Fibroblast of lung (primary cell): ENCODE measurements around the gene GABRD. TPM values are rescaled to one million over a fixed set of nuclear protein-coding genes. Genes with fewer than 3 reads are reported as not detected.

ENCODE experiments used
- DNase-seq, 2 donors: peaks; one replicate each; pipeline versions ENCODE4 v3.0.0 to v3.0.0-alpha.2; 2010; ENCODE audit warnings: low read depth in 2 of 2
- H2AFZ ChIP-seq: 2 replicates; pipeline ENCODE4 v1.5.1; 2012; ENCODE audit warnings: low read length, control low read depth, inconsistent platforms
- H3K27ac ChIP-seq: 2 replicates; pipeline ENCODE4 v1.5.1; 2011; ENCODE audit warnings: low read length, control low read depth; ENCODE audit not compliant: insufficient read depth
- H3K27me3 ChIP-seq: 2 replicates; pipeline ENCODE4 v1.5.1; 2011; ENCODE audit warnings: mild to moderate bottlenecking, low read length; ENCODE audit not compliant: control insufficient read depth, insufficient read depth
- H3K36me3 ChIP-seq: 2 replicates; pipeline ENCODE4 v1.5.1; 2011; ENCODE audit warnings: low read length; ENCODE audit not compliant: control insufficient read depth, insufficient read depth
- H3K4me1 ChIP-seq: 2 replicates; pipeline ENCODE4 v1.5.1; 2011; ENCODE audit warnings: low read length; ENCODE audit not compliant: control insufficient read depth, insufficient read depth; ENCODE audit errors: extremely low read depth
- H3K4me2 ChIP-seq: 2 replicates; pipeline ENCODE4 v1.5.1; 2011; ENCODE audit warnings: low read length, control low read depth; ENCODE audit not compliant: insufficient read depth; ENCODE audit errors: extremely low read depth
- H3K4me3 ChIP-seq, 4 experiments: fragments of 200-600 bp in 1 of 4; sonication (generic) in 1 of 4; replicated peaks in 1 of 4; 2 replicates each; pipeline ENCODE4 v1.5.1; 2011 to 2016; ENCODE audit warnings: low read length in 4 of 4, low read depth in 3 of 4, mild to moderate bottlenecking in 3 of 4, control low read depth in 2 of 4, inconsistent platforms in 1 of 4, mixed read lengths in 1 of 4; ENCODE audit not compliant: insufficient read depth in 1 of 4; ENCODE audit errors: control extremely low read depth in 1 of 4
- H3K79me2 ChIP-seq: 2 replicates; pipeline ENCODE4 v1.5.1; 2012; ENCODE audit warnings: mild to moderate bottlenecking, low read length, inconsistent platforms; ENCODE audit not compliant: control insufficient read depth, insufficient read depth
- H3K9ac ChIP-seq: 2 replicates; pipeline ENCODE4 v1.5.1; 2011; ENCODE audit warnings: mild to moderate bottlenecking, low read length, control low read depth; ENCODE audit not compliant: insufficient read depth
- H3K9me3 ChIP-seq: 2 replicates; pipeline ENCODE4 v1.5.1; 2012; ENCODE audit warnings: low read depth, low read length; ENCODE audit not compliant: control insufficient read depth, insufficient read depth
- H4K20me1 ChIP-seq: 2 replicates; pipeline ENCODE4 v1.5.1; 2011; ENCODE audit warnings: low read length; ENCODE audit not compliant: control insufficient read depth, insufficient read depth; ENCODE audit errors: extremely low read depth
- EZH2 ChIP-seq: IDR thresholded peaks from 2 replicates; pipeline ENCODE4 v1.5.1; 2012; ENCODE audit warnings: low read length, control low read depth, mild to moderate bottlenecking; ENCODE audit errors: missing control alignments
- polyA plus RNA-seq, 2 donors: library from polyadenylated mRNA; depleted of rRNA in 1 of 2; stranded (reverse) in 1 of 2; unstranded in 1 of 2; fragments of >200 nt; gene quantifications; 2 replicates each; pipeline ENCODE4 v1.2.1, GENCODE V29; 2011 to 2012; ENCODE audit warnings: missing spikeins in 1 of 2
- total RNA-seq: library from RNA; depleted of rRNA; stranded (reverse); fragments of >200 nt; gene quantifications from 2 replicates; pipeline ENCODE4 v1.2.1, GENCODE V29; 2014
- TF ChIP-seq, protein P1 (sequence below), 2 donors: IDR thresholded peaks in 1 of 2; conservative IDR thresholded peaks in 1 of 2; 1 replicate in 1 of 2; 2 replicates in 1 of 2; pipeline ENCODE4 v1.5.1; 2011 to 2012; ENCODE audit warnings: low read length in 2 of 2, control low read depth in 1 of 2, inconsistent platforms in 1 of 2, low read depth in 1 of 2, mild to moderate bottlenecking in 1 of 2

GABRD gene
- total and polyA plus RNA-seq, 2 donors (not counting 1 experiment from before 2014, with no cell fraction given) = not detected

DNA sequence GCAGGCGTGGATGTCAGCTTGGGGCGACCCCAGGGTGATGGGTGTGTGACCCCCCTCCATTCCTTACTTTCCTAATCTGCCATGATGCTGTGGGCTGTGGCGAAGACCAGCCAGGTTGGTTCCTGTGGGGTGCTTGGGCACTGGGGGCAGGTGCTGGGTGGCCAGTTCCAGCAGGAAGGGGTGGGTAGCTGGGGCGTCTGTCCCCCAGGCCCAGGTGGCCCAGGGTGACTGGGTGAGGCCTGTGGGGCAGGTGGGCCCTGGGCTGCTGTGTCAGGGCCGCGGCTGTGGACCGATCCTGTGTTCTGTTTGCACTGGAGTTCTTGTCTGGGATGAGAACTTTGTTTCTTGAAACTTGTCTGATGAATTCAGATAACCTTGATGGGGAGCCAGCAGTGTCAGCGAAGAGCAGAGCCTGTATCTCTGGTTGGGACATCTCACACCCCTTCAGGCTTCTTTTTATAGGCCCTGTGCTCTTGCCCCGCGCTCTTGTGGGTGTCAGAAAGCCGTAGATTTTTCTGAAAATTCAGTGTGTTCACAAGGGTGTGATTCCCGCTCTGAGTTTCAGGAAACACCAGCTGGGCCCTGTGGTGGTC, 34.7 kb downstream of the GABRD start:
- Histone ChIP-seq H3K27ac (no peak overlapping the region), H3K9ac (no peak overlapping the region), H3K4me1 (no peaks in the 10 kb centered on the region), H2AFZ (no peak overlapping the region), H3K36me3 (no peaks in the 10 kb centered on the region), H3K79me2 (no peaks in the 10 kb centered on the region), H3K9me3 (no peaks in the 10 kb centered on the region), H3K4me2 (no peak overlapping the region), H4K20me1 (no peaks in the 10 kb centered on the region), H3K4me3 (no peak overlapping the region), H3K27me3 (peaks cover 24% of the 10 kb centered on the region)
- no peak for DNase-seq
- TF ChIP-seq, protein P1, sequence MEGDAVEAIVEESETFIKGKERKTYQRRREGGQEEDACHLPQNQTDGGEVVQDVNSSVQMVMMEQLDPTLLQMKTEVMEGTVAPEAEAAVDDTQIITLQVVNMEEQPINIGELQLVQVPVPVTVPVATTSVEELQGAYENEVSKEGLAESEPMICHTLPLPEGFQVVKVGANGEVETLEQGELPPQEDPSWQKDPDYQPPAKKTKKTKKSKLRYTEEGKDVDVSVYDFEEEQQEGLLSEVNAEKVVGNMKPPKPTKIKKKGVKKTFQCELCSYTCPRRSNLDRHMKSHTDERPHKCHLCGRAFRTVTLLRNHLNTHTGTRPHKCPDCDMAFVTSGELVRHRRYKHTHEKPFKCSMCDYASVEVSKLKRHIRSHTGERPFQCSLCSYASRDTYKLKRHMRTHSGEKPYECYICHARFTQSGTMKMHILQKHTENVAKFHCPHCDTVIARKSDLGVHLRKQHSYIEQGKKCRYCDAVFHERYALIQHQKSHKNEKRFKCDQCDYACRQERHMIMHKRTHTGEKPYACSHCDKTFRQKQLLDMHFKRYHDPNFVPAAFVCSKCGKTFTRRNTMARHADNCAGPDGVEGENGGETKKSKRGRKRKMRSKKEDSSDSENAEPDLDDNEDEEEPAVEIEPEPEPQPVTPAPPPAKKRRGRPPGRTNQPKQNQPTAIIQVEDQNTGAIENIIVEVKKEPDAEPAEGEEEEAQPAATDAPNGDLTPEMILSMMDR (conservative IDR thresholded peaks at IDR 0.05 in 1 of 2, IDR thresholded peaks at IDR 0.05 in 1 of 2; ENCODE audit: low read depth in 1 of 2, low read length in 2 of 2) = no peak
- TF ChIP-seq EZH2 = no peak

DNA sequence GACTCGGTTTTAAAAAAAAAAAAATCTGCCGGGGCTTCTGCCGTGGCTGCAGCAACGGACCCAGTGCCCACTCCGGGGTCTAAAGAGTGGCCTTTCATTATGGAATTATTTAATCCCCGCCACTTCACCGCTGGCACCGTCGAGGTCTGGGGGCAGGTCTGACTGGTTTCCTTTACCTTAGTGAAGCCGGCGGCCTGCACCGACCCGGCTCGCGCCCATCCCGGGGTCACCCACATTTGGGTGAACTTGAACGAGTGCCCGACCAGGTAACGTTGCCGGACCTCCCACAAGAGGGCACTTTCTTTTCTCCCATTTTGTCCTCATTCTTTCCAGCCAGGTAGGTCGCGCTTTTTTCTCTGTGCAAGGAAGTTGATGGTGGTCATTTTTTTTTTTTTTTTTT, 35.4 kb downstream of the GABRD start:
- no peak overlapping the region for H2AFZ ChIP-seq
- TF ChIP-seq, protein P1 (conservative IDR thresholded peaks at IDR 0.05 in 1 of 2, IDR thresholded peaks at IDR 0.05 in 1 of 2; ENCODE audit: low read depth in 1 of 2, low read length in 2 of 2) = no peak
- TF ChIP-seq EZH2 = no peak
- H3K27me3 ChIP-seq = peaks cover 19% of the 10 kb centered on the region
- H3K9me3 ChIP-seq = no peaks in the 10 kb centered on the region
- no peaks in the 10 kb centered on the region for H3K79me2 ChIP-seq
- no peaks in the 10 kb centered on the region for H3K4me1 ChIP-seq
- no peaks in the 10 kb centered on the region for H3K36me3 ChIP-seq
- H3K4me2 ChIP-seq = no peak overlapping the region
- no peak overlapping the region for H3K4me3 ChIP-seq
- no peak for DNase-seq
- no peaks in the 10 kb centered on the region for H4K20me1 ChIP-seq
- no peak overlapping the region for H3K9ac ChIP-seq
- no peak overlapping the region for H3K27ac ChIP-seq

DNA sequence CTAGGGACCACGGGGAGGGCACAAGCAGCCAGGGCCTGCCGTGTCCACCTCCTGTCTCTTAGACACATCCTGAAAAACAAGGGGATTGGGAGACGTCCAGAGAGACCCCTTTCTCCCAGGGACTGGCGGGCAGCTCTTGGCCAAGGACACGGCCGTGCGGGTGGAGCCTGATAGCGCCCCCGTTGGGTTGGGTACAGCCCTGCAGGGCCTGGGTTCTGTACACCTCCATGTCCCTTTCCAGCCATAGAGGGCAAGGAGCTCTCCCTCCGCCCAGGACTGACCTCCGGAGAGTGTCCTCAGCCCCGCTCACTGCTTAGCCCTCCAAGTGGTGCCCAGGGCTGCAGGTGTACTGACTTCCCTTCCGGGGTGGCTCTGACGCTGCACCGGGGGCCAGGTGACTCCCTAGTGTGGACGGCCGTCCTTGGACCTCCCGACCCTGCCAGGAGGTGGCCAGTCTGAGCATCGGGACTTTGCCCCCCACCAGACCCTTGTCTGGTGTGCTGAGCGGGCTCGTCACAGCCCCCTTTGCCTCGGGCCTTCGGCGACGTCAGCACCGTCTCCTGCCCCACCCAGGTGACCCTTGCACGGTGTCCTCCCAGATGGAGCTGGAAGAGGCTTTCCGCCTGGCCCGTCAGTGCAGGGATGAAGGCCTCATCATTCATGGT, 36.9 kb downstream of the GABRD start:
- Histone ChIP-seq H3K9me3 (no peaks in the 10 kb centered on the region), H3K9ac (no peak overlapping the region), H2AFZ (no peak overlapping the region), H3K27ac (no peak overlapping the region), H3K4me2 (no peak overlapping the region), H3K36me3 (no peaks in the 10 kb centered on the region), H3K4me3 (no peak overlapping the region), H3K79me2 (no peaks in the 10 kb centered on the region), H3K27me3 (peaks cover 12% of the 10 kb centered on the region), H3K4me1 (no peaks in the 10 kb centered on the region), H4K20me1 (no peaks in the 10 kb centered on the region)
- TF ChIP-seq, protein P1 (conservative IDR thresholded peaks at IDR 0.05 in 1 of 2, IDR thresholded peaks at IDR 0.05 in 1 of 2; ENCODE audit: low read depth in 1 of 2, low read length in 2 of 2) = no peak
- TF ChIP-seq EZH2 = no peak
- DNase-seq = no peak
